SK-N-MC (cell line): Measurements from ENCODE around the gene TMEM106C.

ENCODE experiments used
- DNase-seq: peaks from one replicate; pipeline ENCODE4 v3.0.0-alpha.2; 2011; ENCODE audit warnings: low read depth, low spot score
- H3K27ac ChIP-seq: fragments of 200-600 bp; sonication (generic); 2 replicates; pipeline ENCODE4 v1.5.1; 2016; ENCODE audit warnings: mixed run types
- H3K36me3 ChIP-seq: fragments of 200-600 bp; sonication (generic); 2 replicates; pipeline ENCODE4 v1.6.1; 2017; ENCODE audit warnings: antibody characterized with exemption, low read length, mixed read lengths; ENCODE audit not compliant: insufficient read depth
- H3K4me3 ChIP-seq: fragments of 200-600 bp; sonication (generic); 2 replicates; pipeline ENCODE4 v1.5.1; 2016
- H3K9ac ChIP-seq: fragments of 200-600 bp; sonication (generic); 2 replicates; pipeline ENCODE4 v1.8.0; 2017; ENCODE audit warnings: mixed run types, mixed read lengths; ENCODE audit not compliant: insufficient read length
- H3K9me3 ChIP-seq: fragments of 200-600 bp; sonication (generic); 2 replicates; pipeline ENCODE4 v1.6.1; 2017; ENCODE audit warnings: low read depth, mild to moderate bottlenecking, antibody characterized with exemption, low read length, moderate library complexity, mixed read lengths
- EZH2 ChIP-seq: fragments of 200-600 bp; sonication (generic); IDR thresholded peaks from one replicate; pipeline ENCODE4 v1.6.1; 2017; ENCODE audit warnings: antibody characterized with exemption
- FOXP2 ChIP-seq: optimal IDR thresholded peaks from 2 replicates; pipeline ENCODE3; 2011; ENCODE audit warnings: mild to moderate bottlenecking, moderate library complexity; ENCODE audit not compliant: insufficient read depth; ENCODE audit errors: extremely low read length, control extremely low read depth
- POLR2AphosphoS5 ChIP-seq: IDR thresholded peaks from 2 replicates; pipeline ENCODE4 v1.6.1; 2012; ENCODE audit warnings: mild to moderate bottlenecking, low read depth, low read length, borderline replicate concordance

TMEM106C gene

DNA sequence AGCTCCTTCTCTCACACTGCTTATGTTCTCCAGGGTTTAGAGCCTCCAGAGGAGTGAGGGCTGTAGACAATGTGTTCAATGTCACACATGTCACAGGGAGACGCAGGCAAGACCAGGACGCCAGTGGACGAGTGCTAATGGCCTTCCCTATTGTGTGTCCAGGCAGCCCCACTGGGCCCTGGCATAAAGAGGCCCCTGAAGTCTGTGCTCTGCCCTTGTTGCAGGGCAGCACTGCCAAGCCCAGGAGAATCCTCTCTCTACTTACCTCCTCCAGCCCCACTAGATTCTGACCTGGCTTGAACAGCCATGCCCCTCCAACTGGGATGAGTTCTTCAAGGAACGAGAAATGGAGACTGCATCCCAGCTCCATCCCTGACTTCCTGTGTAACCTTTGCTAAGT, 24.8 kb upstream of the TMEM106C start:
- no peak for TF ChIP-seq EZH2
- no peak for TF ChIP-seq FOXP2
- no peak for TF ChIP-seq POLR2AphosphoS5
- no peak overlapping the region for H3K4me3 ChIP-seq
- DNase-seq = no peak
- H3K27ac ChIP-seq = no peak overlapping the region
- no peaks in the 10 kb centered on the region for H3K36me3 ChIP-seq
- H3K9ac ChIP-seq = no peak overlapping the region
- no peaks in the 10 kb centered on the region for H3K9me3 ChIP-seq

DNA sequence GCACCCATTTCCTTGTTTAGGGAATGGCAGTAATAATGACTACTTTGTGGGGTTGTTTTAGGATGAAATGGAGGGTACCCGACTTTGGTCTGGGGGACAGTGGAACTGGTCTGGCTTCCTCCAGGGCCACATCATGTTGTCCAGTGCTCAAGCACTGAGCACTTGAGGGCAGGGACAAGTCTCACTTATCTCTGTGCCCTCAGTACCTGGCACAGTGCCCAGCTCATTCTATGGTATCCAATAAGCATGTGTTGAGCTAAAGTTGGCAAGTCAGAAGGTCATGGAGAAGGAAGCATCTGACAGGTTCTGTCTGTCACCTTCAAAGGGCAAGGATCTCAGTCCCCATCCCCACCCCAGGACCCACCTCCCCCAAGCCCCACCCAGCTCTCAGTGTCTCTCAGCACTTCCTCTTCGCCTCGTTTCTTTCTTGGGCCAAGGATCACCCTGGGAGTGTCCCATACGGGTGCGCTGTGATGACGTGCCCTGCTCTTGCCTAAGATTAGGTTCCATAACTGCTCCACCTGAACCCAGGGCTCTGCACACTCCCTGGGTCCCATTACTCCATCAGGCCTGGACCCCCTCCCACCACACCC, 24.3 kb upstream of the TMEM106C start:
- no peak for DNase-seq
- Histone ChIP-seq H3K9ac (no peak overlapping the region), H3K9me3 (no peaks in the 10 kb centered on the region), H3K4me3 (no peak overlapping the region), H3K36me3 (no peaks in the 10 kb centered on the region), H3K27ac (no peak overlapping the region)
- TF ChIP-seq POLR2AphosphoS5 = no peak
- TF ChIP-seq EZH2 = no peak

DNA sequence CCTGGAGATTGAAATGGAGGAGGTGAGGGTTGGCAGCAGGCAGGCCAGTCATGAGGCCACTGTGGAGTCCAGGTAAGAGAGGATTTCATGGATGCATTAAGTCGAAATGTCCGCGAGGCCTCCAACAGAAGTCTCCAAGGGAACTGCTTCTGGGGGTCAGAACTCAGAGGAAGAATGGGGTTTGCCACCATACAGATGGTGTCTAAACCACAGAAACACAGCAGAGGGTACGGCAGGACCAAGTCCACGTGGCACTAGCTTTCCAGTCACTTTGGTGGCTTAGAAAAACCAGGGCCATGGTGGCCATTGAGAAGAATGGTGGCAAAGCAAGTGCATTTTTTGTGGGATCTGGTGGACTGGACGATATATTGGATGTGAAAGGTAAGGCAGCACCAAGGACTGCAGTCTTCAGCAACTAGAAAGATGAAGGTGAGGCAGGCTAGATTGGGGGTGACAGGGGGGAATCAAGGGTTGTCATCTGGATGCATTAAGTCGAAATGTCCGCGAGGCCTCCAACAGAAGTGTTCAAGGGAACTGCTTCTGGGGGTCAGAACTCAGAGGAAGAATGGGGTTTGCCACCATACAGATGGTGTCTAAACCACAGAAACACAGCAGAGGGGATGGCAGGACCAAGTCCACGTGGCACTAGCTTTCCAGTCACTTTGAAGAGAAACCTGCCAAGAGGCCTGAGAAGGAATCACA, 22.5 kb upstream of the TMEM106C start:
- Histone ChIP-seq H3K36me3 (no peaks in the 10 kb centered on the region), H3K27ac (no peak overlapping the region), H3K4me3 (no peak overlapping the region), H3K9me3 (no peaks in the 10 kb centered on the region), H3K9ac (no peak overlapping the region)
- DNase-seq = no peak
- TF ChIP-seq POLR2AphosphoS5 (no peak), FOXP2 (no peak), EZH2 (no peak)

DNA sequence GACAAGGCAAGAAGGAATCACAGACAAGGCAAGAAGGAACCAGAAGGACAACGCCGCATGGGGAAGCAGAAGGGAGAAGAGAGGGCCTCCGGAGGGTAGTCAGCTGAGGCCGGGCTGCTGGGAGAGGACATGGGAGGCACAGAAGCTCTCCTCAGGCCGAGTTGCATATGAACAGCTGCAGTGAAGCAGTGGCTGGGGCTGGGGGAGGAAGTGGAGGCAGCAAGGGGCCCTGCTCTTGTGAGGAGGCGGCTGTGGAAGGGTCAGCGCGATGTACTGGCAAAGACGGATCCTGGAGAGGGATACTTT, 22.0 kb upstream of the TMEM106C start:
- H3K4me3 ChIP-seq = no peak overlapping the region
- H3K9me3 ChIP-seq = no peaks in the 10 kb centered on the region
- no peak for TF ChIP-seq FOXP2
- no peak for TF ChIP-seq EZH2
- no peak for TF ChIP-seq POLR2AphosphoS5
- H3K36me3 ChIP-seq = no peaks in the 10 kb centered on the region
- no peak overlapping the region for H3K9ac ChIP-seq
- no peak overlapping the region for H3K27ac ChIP-seq
- DNase-seq = no peak

DNA sequence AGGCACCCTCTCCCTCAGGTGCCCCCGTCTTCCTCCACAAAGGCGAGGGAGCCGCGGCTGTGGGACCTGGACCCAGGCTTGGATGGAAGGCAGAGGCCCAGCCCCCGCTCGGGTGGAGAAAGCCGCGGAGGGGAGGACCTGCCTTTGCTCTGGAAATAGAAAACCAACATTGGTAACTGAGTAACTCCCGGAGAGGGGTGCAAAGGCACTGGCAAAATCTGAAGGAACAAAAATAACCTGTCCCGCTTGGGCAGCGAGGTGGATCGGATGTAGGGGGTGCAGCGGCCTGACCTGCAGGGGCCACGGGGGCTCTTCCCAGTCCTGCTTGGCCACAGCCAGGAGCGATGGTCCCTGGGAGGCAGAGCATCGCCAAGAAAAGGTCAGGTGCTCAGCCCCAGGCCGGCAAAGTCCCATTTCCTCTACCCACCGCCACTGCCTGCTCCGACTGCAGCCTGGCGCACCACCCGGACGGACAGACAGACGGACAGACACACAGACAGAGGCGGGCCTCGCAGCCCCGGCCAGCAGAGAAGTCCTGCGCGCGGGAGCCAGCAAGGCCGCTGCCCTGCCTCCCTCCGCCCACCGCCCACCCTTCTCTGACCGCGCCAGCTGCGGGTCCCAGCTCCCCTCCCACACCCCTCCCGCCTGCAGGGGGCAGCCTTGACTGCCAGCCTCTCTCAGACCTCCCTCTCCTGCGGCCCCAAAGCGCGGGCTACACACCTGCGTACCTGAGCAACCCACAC, 21.4 kb upstream of the TMEM106C start:
- no peak for DNase-seq
- no peaks in the 10 kb centered on the region for H3K36me3 ChIP-seq

DNA sequence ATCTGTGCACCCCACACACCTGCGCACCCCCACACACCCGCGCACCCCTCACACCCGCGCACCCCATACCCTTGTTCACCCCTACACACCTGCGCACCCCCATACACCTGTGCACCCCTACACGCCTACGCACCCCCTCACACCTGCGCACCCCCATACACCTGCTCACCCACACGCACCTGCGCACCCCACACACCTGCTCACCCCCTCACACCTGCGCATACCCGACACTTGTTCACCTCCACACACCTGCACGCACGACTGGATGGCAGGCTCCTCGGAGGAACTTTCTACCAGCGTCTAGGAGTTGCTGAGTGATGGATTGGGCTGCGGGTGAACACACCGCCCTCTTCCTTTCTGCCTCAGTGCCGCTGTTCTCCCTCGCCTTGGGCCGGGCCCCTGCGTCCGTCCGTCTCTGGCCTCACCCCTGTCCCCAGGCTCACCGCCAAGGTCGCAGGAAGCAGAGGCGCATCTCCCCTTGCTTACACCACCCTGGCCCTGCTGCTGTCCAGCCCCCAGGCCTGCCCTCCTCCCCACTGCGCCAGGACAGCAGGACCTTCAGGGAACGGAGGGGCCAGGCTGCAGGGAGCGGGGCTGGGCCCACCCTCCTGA, 20.7 kb upstream of the TMEM106C start:
- Histone ChIP-seq H3K36me3 (no peaks in the 10 kb centered on the region), H3K9ac (no peak overlapping the region), H3K4me3 (no peak overlapping the region), H3K27ac (no peak overlapping the region), H3K9me3 (no peaks in the 10 kb centered on the region)
- no peak for DNase-seq
- no peak for TF ChIP-seq FOXP2
- TF ChIP-seq POLR2AphosphoS5 = no peak
- TF ChIP-seq EZH2 = no peak

More for the DNA sequence above, 21.4 kb upstream of the TMEM106C start:
- Histone ChIP-seq H3K9me3 (no peaks in the 10 kb centered on the region), H3K4me3 (no peak overlapping the region), H3K27ac (no peak overlapping the region), H3K9ac (no peak overlapping the region)
- no peak for TF ChIP-seq FOXP2
- TF ChIP-seq POLR2AphosphoS5 = no peak
- TF ChIP-seq EZH2 = no peak

DNA sequence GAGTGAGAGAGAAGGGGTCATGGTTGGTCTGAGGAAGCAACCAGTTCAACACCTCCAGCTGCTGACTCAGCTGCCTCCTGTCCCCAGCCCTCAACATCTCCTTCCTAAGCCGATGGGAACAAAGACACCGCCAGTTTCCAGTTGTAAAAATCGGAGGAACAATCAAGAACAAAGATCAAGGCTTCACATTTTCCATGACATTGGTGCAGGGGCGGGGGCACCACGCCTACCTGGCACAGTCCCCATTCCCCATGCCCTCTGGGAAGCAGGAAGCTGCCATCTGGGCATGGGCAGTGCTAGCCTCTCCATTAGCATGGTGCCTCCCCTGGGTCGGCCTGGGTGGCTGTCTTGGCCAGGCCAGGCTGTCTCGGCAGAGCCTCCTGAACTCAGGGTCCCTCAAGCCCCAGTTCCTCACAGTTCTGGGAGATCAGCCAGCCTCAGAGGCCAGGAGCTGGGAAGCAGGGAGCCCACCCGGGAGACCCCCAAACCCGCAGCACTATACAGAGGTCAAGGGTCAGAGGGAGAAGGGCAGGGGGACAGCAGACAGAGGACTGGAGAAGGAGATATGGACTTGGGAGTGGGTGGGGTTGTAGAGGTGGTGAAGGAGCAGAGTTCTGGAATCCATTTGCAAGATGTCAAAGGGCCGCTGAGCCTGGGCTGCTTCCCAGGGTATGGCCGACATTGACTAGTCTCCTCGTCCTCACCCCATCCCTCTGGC, 19.6 kb upstream of the TMEM106C start:
- DNase-seq = no peak
- H3K4me3 ChIP-seq = no peak overlapping the region
- TF ChIP-seq FOXP2 (no peak), EZH2 (no peak), POLR2AphosphoS5 (no peak)
- no peak overlapping the region for H3K27ac ChIP-seq
- no peaks in the 10 kb centered on the region for H3K36me3 ChIP-seq
- H3K9me3 ChIP-seq = no peaks in the 10 kb centered on the region
- no peak overlapping the region for H3K9ac ChIP-seq
